K562 (cell line): Measurements from ENCODE around the gene CGNL1.

Experiments used
- NR3C1 ChIP-seq: sonication (generic); formaldehyde crosslinking; IDR thresholded peaks from 2 replicates; pipeline ENCODE4 v1.8.1; 2022; ENCODE audit warnings: missing genetic modification reagents
- ZFP1 ChIP-seq: fragments of 450-650 bp; formaldehyde crosslinking; IDR thresholded peaks from 2 replicates; pipeline ENCODE4 v1.4.0; 2020; ENCODE audit warnings: mild to moderate bottlenecking, mixed read lengths
- TF ChIP-seq, protein P1 (sequence below), 2 experiments: fragments of 450-650 bp; formaldehyde crosslinking in 1 of 2; IDR thresholded peaks; 2 replicates each; pipeline versions ENCODE4 v1.4.0 to v1.6.1; 2014 to 2020; ENCODE audit warnings: mild to moderate bottlenecking in 2 of 2, borderline replicate concordance in 1 of 2, low read depth in 1 of 2
- TF ChIP-seq, protein P2 (sequence below), 2 experiments: fragments of 450-650 bp; conservative IDR thresholded peaks; 2 replicates each; pipeline ENCODE4 v1.6.1; 2017; ENCODE audit warnings: mild to moderate bottlenecking in 2 of 2, moderate library complexity in 2 of 2
- TF ChIP-seq, protein P3 (sequence below): sonication (generic); formaldehyde crosslinking; IDR thresholded peaks from 2 replicates; pipeline ENCODE4 v1.8.0; 2022; ENCODE audit warnings: mild to moderate bottlenecking, missing genetic modification reagents

DNA sequence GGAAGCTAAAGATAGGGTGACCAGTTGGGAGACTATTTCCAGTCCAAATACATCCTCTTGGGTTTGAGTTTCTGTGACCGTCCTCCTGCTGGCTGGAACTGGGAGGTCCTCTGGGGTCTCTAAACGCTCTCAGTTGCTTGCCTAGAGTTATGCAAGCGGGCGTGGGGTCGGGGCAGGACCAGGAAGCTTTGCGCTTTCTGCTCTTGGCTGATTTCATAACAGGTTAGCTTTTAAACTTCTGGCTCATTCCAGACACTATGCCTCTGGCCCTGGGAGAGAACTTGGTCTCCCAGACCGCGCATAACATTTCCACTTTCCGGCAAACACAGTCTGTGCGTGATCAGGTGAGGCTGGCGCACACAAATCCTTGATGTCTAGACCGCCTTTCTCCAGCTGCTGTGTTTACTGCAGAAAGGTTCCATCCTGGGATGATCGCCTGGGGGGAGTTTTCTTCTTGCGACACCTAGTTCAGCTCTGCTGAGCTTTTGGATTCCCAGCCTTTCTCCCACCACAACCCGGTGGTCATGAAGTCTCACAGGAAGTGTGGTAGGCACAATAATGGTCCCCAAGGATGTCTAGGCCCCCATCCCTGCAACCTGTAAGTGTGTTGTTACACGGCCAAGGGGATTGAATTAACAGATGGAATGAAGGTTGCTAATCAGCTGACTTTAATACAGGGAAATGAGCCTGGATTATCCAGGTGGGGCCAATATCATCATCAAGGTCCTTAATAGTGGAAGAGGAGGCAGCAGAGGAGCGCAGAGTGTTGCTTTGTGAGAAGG is 23.6 kb upstream of the CGNL1 start:
- TF ChIP-seq ZFP1 (no peak), NR3C1 (no peak)
- TF ChIP-seq, protein P1, sequence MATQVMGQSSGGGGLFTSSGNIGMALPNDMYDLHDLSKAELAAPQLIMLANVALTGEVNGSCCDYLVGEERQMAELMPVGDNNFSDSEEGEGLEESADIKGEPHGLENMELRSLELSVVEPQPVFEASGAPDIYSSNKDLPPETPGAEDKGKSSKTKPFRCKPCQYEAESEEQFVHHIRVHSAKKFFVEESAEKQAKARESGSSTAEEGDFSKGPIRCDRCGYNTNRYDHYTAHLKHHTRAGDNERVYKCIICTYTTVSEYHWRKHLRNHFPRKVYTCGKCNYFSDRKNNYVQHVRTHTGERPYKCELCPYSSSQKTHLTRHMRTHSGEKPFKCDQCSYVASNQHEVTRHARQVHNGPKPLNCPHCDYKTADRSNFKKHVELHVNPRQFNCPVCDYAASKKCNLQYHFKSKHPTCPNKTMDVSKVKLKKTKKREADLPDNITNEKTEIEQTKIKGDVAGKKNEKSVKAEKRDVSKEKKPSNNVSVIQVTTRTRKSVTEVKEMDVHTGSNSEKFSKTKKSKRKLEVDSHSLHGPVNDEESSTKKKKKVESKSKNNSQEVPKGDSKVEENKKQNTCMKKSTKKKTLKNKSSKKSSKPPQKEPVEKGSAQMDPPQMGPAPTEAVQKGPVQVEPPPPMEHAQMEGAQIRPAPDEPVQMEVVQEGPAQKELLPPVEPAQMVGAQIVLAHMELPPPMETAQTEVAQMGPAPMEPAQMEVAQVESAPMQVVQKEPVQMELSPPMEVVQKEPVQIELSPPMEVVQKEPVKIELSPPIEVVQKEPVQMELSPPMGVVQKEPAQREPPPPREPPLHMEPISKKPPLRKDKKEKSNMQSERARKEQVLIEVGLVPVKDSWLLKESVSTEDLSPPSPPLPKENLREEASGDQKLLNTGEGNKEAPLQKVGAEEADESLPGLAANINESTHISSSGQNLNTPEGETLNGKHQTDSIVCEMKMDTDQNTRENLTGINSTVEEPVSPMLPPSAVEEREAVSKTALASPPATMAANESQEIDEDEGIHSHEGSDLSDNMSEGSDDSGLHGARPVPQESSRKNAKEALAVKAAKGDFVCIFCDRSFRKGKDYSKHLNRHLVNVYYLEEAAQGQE (IDR thresholded peaks at IDR 0.05; ENCODE audit: borderline replicate concordance): no peak
- TF ChIP-seq, protein P1 (CRISPR knock-in tag; IDR thresholded peaks at IDR 0.05; ENCODE audit: low read depth): no peak
- TF ChIP-seq, protein P2, sequence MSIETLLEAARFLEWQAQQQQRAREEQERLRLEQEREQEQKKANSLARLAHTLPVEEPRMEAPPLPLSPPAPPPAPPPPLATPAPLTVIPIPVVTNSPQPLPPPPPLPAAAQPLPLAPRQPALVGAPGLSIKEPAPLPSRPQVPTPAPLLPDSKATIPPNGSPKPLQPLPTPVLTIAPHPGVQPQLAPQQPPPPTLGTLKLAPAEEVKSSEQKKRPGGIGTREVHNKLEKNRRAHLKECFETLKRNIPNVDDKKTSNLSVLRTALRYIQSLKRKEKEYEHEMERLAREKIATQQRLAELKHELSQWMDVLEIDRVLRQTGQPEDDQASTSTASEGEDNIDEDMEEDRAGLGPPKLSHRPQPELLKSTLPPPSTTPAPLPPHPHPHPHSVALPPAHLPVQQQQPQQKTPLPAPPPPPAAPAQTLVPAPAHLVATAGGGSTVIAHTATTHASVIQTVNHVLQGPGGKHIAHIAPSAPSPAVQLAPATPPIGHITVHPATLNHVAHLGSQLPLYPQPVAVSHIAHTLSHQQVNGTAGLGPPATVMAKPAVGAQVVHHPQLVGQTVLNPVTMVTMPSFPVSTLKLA (conservative IDR thresholded peaks at IDR 0.05): no peak
- TF ChIP-seq, protein P3, sequence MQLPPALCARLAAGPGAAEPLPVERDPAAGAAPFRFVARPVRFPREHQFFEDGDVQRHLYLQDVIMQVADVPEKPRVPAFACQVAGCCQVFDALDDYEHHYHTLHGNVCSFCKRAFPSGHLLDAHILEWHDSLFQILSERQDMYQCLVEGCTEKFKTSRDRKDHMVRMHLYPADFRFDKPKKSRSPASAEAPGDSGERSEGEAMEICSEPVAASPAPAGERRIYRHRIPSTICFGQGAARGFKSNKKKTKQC (CRISPR knock-in tag): no peak
